Pancreas (tissue), 10 donors: ENCODE results near the gene KRT9. TPM values are rescaled to one million over a fixed set of nuclear protein-coding genes. Genes with fewer than 3 reads are reported as not detected.

Source experiments
- ATAC-seq, 4 donors: fragments of 200-7000 bp; cut with Tn5 transposase; one replicate each; pipeline versions ENCODE4 v1.8.0 to v1.9.1; 2020; ENCODE audit warnings: mild to moderate bottlenecking in 4 of 4, moderate library complexity in 4 of 4
- DNase-seq, 6 donors: peaks; one replicate each; pipeline ENCODE4 v3.0.0-alpha.2; 2020
- FAIRE-seq: peaks from 2 replicates; lab custom pipeline; 2012; peaks lifted over from hg19 to GRCh38; lab: Jason Lieb, UNC
- H3K27ac ChIP-seq, 4 donors: fragments of 200-600 bp; sonication (generic); 1 replicate in 3 of 4; 2 replicates in 1 of 4; pipeline versions ENCODE4 v1.5.0 to v1.8.0; 2020
- H3K27me3 ChIP-seq, 4 donors: fragments of 200-600 bp; one replicate each; pipeline ENCODE4 v1.8.0; 2021
- H3K36me3 ChIP-seq, 3 donors: fragments of 200-600 bp; sonication (generic) in 1 of 3; one replicate each; pipeline versions ENCODE4 v1.5.0 to v1.8.0; 2020 to 2021
- H3K4me1 ChIP-seq, 3 donors: fragments of 200-600 bp; one replicate each; pipeline ENCODE4 v1.8.0; 2021
- H3K4me3 ChIP-seq, 4 donors: fragments of 200-600 bp; sonication (generic) in 2 of 4; one replicate each; pipeline versions ENCODE4 v1.5.0 to v1.8.0; 2020 to 2021
- H3K9me3 ChIP-seq, 4 donors: fragments of 200-600 bp; one replicate each; pipeline ENCODE4 v1.8.0; 2021
- WGBS, 2 donors: extraction: QIAGEN DNeasy Blood & Tissue Kit; methylation state at CpG; one replicate each; pipeline ENCODE4 v1.1.7; 2013; 5-methylcytosine and 5-hydroxymethylcytosine counted together
- intact Hi-C, 3 donors: fragments of 100-400 bp; cut with DNase I; formaldehyde crosslinking; loops; one replicate each; pipeline versions ENCODE4 v1.11.1 to v1.14.2; 2022
- polyA plus RNA-seq, 2 donors: library from polyadenylated mRNA; stranded (reverse); fragments of 200-250 nt; gene quantifications; one replicate each; pipeline ENCODE4 v1.2.3, GENCODE V29; 2013
- total RNA-seq, 6 donors: library from RNA; stranded (reverse); fragmentation: NEBNext Ultra II Directional in 4 of 6; extraction: Animal tissue kit (Norgen Biotek cat#: 25700) in 4 of 6; gene quantifications; one replicate each; pipeline versions ENCODE4 v1.2.1 to v1.2.4, GENCODE V29; 2021 to 2023
- TF ChIP-seq, protein P1 (sequence below), 4 donors: fragments of 200-600 bp; sonication (generic) in 3 of 4; IDR thresholded peaks; one replicate each; pipeline versions ENCODE4 v1.5.0 to v1.8.0; 2021; ENCODE audit warnings: antibody characterized with exemption in 4 of 4
- donor health status: healthy with polysubstance abuse.
- donor health status: DM: no; HTN: no; CAD: no; lungs with moderate emphysema.
- donor health status: DM: no; HTN: no; CAD: no.
- donor health status: control.
- donor health status: control.
- donor health status: Bipolar disorder and iron deficiency.
- donor health status: DM: yes; HTN: yes; CAD: no.
- donor health status: DM: no; HTN: no; CAD: no.
- donor health status: DM: no; HTN: no; CAD: no.
- donor health status: DM: yes; HTN: yes; CAD: no.

KRT9 gene
- total and polyA plus RNA-seq, 8 donors: not detected

DNA sequence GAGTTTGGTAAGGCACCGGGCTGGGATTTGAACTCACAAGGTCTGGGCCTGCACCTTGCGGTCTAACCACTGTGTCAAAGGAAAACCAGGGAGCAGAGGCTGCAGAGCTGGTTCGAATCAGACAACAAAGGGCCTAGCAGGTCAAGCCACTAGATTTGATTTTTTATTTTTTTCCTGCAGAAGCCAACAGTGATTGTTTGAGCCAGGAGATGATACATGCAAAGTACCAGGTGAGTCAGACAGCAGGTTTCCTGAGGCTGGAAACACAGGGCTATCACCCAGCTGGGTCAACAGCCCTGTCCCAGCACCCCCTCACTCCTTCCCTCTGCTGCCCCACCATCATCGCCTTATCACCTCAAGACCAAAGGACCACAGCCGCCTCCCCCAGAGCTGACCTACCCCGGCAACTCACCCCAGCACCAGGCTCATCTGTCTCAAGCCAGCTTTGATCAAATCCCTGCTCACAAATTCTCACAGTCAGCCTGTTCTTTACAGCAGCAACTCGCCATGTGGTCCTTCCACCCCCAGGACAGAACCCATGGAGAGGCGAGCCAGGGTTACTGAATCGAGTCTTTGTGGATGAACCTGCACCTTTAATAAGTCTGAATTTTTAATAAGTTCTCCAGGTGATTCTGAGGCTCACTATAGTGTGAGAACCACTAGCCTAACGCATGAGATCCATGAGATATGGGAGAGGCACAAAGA is 30.8 kb downstream of the KRT9 start:
- TF ChIP-seq, protein P1, sequence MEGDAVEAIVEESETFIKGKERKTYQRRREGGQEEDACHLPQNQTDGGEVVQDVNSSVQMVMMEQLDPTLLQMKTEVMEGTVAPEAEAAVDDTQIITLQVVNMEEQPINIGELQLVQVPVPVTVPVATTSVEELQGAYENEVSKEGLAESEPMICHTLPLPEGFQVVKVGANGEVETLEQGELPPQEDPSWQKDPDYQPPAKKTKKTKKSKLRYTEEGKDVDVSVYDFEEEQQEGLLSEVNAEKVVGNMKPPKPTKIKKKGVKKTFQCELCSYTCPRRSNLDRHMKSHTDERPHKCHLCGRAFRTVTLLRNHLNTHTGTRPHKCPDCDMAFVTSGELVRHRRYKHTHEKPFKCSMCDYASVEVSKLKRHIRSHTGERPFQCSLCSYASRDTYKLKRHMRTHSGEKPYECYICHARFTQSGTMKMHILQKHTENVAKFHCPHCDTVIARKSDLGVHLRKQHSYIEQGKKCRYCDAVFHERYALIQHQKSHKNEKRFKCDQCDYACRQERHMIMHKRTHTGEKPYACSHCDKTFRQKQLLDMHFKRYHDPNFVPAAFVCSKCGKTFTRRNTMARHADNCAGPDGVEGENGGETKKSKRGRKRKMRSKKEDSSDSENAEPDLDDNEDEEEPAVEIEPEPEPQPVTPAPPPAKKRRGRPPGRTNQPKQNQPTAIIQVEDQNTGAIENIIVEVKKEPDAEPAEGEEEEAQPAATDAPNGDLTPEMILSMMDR (IDR thresholded peaks at IDR 0.05): no peak
- Histone ChIP-seq H3K4me1 (no peaks in the 10 kb centered on the region), H3K4me3 (no peak overlapping the region), H3K9me3 (no peaks in the 10 kb centered on the region), H3K27ac (no peak overlapping the region), H3K36me3 (no peaks in the 10 kb centered on the region), H3K27me3 (no peaks in the 10 kb centered on the region)
- no peak for FAIRE-seq
- no peak for DNase-seq
- 68 to 69% methylated on average over 10 of the region's 10 CpGs for WGBS, 2 donors
- ATAC-seq: peak in 2 of 4 donors; percentile 24 to 70
- intact Hi-C loops: no loop called here

DNA sequence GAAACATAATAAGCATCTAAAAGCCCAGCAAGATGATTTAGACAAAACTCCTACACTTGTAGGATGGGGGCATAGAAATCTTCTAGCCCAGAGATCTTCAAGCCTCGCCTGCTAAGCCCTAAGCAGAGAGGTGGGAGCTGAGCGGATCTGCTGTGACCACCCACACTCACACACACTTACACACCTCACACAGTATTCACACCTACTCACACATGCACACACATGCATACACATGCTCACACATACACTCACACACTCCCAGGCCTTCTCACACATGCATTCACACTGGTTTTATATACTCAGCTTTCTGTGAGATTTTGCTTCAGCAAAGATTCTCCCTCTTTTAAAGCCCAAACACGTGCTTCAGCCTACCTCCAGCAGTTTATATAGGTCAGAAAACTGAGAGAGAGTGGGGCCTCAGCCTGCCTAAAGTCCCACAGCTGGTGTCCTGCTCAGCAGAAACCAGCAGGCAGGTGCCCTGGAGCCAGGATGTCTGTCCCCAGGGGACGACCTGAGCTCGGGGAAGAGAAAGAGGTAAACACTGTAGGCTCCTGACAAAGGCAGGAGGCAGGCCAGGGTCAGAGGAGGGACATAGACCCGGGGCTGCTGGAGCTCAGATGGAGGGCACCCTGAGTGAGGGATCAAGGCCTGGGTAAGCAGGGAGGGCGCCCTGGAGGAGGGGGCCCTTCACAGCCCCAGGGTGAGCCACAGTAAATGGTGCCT is 31.7 kb downstream of the KRT9 start:
- ATAC-seq: no peak
- H3K27ac ChIP-seq: no peak overlapping the region
- H3K27me3 ChIP-seq: no peaks in the 10 kb centered on the region
- no peaks in the 10 kb centered on the region for H3K9me3 ChIP-seq
- no peaks in the 10 kb centered on the region for H3K4me1 ChIP-seq
- intact Hi-C loops: no loop called here
- 64% methylated on average over 7 of the region's 7 CpGs for WGBS, 2 donors
- H3K4me3 ChIP-seq: no peak overlapping the region
- no peak for DNase-seq
- FAIRE-seq: no peak
- H3K36me3 ChIP-seq: no peaks in the 10 kb centered on the region
- TF ChIP-seq, protein P1 (IDR thresholded peaks at IDR 0.05): no peak

DNA sequence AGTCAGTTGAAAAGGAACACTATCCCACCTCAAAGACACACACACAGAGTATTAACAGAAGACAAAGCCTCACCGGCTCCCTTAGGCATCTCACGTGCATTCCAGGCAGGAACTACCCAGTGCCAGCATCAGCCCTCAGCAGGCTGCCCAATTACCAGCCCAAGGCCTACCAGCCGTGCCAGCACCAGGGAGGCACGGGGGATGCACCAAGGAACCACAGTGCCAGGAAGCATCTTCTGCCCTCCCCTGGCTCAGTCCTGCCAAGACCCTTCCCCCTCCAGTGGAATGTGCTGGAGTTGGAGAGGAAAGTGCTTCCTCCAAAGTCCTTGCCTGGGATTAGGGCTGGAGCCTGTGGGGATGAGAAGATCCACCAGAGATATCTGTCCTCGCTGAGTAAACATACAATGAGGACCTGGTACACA is 32.8 kb downstream of the KRT9 start:
- Histone ChIP-seq H3K27ac (no peak overlapping the region), H3K4me1 (no peaks in the 10 kb centered on the region), H3K9me3 (no peaks in the 10 kb centered on the region), H3K4me3 (no peak overlapping the region), H3K27me3 (no peaks in the 10 kb centered on the region), H3K36me3 (no peaks in the 10 kb centered on the region)
- no peak for ATAC-seq
- intact Hi-C loops: no loop called here
- TF ChIP-seq, protein P1 (IDR thresholded peaks at IDR 0.05): no peak
- WGBS, 2 donors: 75 to 86% methylated on average over 5 of the region's 5 CpGs
- DNase-seq: no peak
- FAIRE-seq: no peak

DNA sequence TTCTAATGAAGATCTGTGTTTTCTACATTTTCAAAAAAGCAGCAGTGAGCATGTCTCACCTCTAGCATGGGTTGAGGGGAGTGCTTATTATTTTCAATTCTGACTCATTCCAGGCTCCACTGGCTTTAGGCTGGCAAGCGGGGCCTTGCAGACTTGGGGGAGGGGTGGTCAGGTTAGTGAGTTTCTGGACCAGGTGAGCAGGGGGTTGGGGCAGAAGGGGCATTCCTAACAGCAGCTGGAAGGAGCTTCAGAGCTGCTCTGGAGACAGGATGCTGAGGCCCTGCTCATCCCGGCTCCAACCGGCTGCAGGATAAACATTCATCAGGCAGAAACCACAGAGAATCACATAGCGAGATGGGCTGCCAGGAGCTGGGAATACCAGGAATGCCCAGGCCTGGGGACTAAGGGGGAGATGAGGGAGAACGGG is 33.3 kb downstream of the KRT9 start:
- 75 to 78% methylated on average over 5 of the region's 5 CpGs for WGBS, 2 donors
- intact Hi-C loops: no loop called here
- H3K4me1 ChIP-seq: no peaks in the 10 kb centered on the region
- no peak overlapping the region for H3K27ac ChIP-seq
- no peak for FAIRE-seq
- H3K4me3 ChIP-seq: no peak overlapping the region
- no peaks in the 10 kb centered on the region for H3K27me3 ChIP-seq
- DNase-seq: no peak
- H3K36me3 ChIP-seq: no peaks in the 10 kb centered on the region
- TF ChIP-seq, protein P1 (IDR thresholded peaks at IDR 0.05): no peak
- no peaks in the 10 kb centered on the region for H3K9me3 ChIP-seq
- ATAC-seq: no peak

DNA sequence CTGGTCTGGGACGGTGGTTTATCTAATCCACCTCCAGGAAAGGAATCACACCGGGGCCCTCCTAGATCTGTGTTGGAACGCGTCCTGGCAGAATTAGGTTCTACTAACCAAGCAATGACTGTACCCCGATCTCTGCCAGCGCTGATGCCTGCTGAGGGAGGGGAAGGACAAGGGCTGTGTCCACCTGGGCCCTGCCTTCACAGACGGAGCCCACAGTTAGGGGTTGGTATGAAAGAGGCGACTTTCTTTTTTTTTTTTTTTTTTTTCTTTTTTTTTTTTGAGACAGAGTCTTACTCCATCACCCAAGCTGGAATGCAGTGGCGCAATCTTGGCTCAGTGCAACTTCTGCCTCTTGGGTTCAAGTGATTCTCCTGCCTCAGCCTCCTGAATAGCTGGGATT is 33.9 kb downstream of the KRT9 start:
- intact Hi-C loops: no loop called here
- no peak overlapping the region for H3K27ac ChIP-seq
- no peak for ATAC-seq
- H3K4me1 ChIP-seq: no peaks in the 10 kb centered on the region
- no peaks in the 10 kb centered on the region for H3K36me3 ChIP-seq
- TF ChIP-seq, protein P1 (IDR thresholded peaks at IDR 0.05): no peak
- 84 to 91% methylated on average over 9 of the region's 9 CpGs for WGBS, 2 donors
- FAIRE-seq: no peak
- no peak for DNase-seq
- H3K9me3 ChIP-seq: no peaks in the 10 kb centered on the region
- no peak overlapping the region for H3K4me3 ChIP-seq
- H3K27me3 ChIP-seq: no peaks in the 10 kb centered on the region
